GM19043 (cell line): ENCODE measurements around the gene MAMLD1.

ENCODE experiments used
- ATAC-seq: cut with Tn5 transposase; IDR thresholded peaks from one replicate; pipeline ENCODE4 v1.9.1; 2021; ENCODE audit warnings: low read depth; ENCODE audit not compliant: unreplicated experiment

MAMLD1 gene

DNA sequence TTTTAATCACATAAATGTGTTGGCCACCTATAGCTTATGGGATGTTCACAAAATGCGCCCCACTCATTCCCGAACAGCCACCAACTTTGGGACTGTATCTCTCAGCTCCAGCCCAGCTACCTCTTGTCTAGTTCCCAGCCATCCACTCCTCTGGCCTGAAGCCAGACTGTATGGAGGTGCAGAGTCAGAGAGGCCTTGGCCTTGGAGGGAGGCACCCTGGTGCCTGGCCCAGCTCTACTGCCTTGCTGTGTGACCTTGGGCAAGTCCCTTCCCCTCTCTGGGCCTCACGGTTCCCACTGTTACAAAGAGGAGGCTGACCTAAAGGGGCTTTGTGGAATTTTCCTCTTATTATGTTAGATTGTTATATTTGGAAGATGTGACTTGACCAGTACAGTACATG is 13.9 kb downstream of the MAMLD1 start:
- no peak for ATAC-seq

DNA sequence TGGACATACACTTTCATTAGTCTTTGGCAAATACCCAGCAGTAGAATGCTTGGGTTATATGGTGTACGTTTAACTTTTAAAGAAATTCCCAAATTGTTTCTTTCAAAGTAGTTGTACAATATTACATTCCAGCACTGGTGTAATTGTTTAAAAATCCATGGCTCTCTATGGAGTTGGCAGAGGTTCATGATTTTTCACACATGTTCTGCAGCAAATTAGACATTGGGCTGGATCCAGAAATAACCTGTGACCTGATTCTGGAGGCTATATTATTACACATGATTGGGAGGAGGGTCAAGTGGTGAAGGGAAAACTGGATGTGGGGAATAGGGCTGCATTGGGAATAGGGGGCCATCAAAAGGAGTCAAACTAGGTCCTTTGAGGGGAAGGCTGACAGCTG is 41.9 kb downstream of the MAMLD1 start:
- ATAC-seq = no peak

DNA sequence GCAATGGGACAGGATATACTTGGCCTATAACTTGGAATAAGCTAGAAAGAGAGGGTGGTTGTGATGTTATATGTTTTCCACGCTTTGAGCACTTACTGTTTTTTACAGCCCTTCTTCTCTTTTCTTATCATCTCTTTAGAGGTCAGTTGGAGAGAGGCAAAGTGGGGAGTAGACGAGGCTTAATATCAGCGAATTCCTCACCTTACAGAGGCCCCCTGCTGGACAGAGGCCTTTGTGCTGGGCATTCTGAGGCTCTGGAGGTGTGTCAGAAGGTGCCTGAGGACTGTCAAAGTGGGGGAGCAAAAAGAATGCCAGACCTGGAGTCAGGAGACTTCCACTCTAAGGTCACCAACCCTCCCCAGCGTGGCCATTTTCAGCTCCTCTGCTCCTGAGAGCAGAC is 42.5 kb downstream of the MAMLD1 start:
- no peak for ATAC-seq

DNA sequence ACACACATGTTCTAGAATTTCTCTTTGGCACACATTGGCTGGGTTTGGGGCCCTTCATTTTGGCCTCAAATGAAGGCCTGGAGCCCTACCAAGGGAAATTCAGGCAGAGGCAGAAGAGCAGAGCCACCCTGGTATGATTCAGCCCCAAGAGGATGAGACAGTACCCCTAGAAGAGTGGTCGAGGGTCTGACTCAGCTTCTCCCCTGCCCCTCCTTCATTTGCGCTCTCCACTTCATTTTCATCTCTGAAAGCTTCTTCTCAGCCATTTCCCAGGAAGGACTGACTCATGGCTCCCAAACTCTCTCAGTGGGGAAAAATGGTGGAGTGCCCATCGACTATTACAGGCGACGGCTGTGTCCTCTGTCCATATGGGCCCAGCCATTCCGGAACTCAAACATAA is 43.5 kb downstream of the MAMLD1 start:
- ATAC-seq = no peak

DNA sequence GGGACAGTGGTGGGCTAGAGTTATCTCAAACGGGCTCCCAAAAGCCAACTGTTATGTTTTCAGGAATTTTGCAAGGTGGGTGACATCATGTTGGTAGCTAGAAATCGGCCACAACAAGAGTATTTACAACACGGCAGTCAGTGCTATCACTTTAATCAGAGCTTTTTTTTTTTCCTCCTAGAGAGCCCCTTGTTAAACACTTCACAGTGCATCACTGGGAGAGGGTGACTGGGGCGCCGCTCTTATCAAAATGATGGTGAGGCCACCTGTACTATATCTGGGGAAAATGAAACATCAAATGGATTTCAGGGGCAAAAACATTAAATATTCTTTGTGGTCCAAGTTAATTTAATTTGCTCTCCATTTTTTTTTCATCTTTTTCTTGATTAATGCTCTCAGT is 44.9 kb downstream of the MAMLD1 start:
- ATAC-seq = no peak

DNA sequence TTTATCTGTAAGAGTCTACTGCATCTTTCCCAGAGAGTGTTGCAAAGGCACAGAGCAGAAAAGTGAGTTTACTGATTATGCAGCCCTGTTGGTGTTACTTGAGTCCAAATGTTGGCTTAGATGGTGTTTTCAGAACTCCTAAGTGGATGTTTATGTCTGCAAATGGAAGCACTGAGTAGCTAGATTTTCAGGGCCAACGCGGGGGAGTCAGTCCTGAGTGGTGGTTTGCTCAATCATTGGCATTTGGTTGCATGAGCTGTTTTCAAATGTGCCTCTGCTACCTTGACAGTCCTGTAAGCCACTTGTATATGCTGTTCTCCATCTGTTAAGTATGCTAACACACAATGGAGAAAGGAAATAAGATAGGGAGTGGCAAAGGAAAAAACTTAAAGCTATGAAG is 45.4 kb downstream of the MAMLD1 start:
- ATAC-seq = no peak

DNA sequence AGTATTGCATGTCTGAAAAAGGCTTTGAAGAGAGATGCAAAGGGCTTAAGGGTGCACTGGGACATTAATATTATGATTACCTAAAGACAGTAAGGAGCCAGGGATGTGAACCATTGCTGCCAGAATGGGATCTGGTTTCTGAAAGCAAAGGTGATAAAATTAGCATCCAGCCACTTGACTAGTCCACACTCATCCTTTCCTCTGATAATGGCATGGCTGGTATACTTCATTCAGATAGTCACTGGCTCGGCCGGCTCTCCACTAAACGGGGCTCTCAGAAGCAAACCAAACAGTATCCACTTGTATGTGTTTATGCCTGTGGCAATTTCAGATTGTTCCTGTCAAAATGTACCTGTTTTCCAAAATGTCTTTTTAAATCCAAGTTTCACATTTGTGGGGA is 46.4 kb downstream of the MAMLD1 start:
- no peak for ATAC-seq

DNA sequence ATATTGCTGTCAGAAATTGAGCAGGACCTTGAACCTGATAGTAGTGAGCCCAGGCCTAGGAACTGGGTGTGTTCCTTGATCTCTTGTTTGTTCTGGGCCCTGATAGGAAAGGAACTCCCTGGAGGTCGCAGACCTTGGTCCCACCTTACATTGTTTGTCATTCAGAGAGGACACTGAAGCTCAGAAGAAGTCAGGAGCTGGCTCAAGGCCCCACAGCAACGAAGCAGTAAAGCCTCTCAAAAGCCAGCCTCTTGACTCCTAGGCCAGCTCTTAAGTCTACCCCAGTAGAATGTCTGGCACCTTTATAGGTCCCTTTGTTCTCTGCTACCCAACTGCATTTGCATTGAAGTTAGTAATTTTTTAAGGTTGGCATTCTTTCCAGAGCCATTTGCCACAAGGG is 46.8 kb downstream of the MAMLD1 start:
- no peak for ATAC-seq

DNA sequence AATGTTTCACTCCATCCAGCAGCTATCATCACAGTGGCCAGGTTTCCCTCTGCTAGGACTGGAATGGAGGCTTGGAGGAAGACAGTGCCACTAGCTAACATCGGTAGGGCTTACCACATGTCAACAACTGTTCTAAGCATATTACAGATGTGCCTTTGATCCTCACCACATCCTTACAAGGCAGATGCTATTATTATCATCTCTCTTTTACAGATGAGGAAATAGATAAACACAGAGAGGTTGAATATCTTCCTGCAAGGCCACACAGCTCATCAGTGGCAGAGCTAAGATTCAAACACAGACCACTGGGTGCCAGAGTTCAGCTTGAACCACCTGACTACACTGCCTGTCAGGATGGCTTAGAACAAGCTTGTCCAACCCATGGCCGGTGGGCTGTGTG is 47.4 kb downstream of the MAMLD1 start:
- no peak for ATAC-seq

DNA sequence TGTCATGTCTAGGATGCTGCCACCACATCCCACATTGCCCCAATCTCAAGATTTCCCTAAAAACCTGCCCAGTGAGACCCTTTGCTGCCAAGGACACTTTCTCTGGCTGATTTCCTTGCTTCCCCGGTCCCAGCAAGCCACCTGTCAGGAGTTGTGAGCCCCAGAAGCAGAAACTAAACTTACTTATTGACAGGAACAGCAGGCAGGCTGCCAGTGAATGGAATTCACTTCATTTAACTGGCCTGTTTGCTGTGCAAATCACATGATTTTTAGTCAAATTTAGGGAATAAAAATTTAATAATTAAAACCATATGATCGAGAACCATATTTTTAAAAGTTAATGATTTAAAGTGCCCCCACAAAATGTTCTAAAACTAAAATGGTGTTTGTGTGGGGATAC is 48.5 kb downstream of the MAMLD1 start:
- ATAC-seq = no peak

DNA sequence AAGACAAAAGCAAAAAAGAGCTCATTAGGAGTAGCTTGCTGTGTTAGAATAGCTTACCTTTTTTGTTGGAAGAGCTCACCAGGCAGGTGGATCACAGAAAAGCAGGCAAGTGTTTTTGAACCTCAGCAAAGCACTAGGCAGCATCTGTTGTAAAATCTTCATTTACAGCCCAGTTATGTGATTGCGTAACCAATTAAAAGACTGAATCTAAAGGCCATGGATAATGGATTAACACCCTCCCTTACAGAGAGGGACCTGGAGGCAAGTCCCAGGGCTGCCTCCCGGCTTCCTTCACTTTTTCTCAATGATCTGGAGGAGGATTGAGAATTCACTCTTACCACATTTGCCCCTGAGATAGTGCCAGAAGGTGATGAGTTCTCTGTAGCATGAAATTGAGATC is 51.1 kb downstream of the MAMLD1 start:
- ATAC-seq = no peak

DNA sequence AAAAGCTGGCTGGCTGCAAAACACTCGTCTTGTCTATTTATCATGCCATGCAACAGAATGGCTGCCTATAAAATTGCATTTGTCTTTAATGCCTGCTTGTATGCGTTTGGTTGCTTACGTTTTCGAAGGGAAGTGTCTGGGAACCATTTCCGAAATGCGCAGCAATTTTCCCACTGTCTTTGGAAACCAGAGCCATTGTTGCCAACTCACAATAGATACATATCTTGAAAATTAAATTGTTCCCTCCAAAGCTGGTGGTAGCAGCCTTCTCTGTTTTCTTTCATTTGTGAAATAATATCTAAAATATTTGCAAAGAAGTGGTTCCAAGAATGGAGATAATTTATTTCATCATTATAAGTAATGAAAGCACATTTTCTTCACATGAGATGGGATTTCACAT is 53.4 kb downstream of the MAMLD1 start:
- no peak for ATAC-seq

DNA sequence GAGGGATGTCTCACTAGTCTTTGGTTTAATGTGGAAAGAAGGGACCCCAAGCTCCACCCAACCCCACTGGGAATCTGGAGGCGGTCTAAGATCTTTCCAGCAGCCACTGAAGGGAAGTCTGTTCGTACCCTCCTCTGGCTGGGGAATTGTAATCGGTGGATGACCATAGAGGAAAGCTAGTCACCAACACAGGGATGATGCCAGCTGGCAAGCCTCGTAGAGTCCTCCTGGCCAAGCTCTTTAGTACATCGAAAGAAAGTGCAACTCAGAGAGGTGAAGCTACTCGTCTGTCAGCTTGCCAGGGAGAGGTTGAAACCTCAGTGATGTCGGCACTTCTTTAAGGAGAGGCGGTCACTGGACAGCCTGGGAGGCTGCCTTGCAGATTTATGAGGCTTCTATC is 58.7 kb downstream of the MAMLD1 start:
- no peak for ATAC-seq

DNA sequence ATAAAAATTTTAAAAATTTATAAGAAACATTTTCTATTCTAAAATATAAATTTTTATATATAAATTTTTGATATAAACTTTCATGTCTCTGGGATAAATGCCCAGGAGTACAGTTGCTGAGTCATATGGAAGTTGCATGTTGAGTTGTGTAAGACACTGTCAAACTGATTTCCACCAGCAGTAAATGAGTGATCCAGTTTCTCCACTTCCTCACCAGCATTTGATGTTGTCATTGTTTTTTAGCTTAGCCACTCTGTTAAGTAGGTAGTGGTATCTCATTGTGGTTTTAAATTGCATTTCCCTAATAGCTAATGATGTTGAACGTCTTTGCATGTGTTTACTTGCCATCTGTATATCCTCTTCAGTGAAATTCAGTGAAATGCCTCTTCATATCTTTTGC is 66.5 kb downstream of the MAMLD1 start:
- ATAC-seq = no peak

DNA sequence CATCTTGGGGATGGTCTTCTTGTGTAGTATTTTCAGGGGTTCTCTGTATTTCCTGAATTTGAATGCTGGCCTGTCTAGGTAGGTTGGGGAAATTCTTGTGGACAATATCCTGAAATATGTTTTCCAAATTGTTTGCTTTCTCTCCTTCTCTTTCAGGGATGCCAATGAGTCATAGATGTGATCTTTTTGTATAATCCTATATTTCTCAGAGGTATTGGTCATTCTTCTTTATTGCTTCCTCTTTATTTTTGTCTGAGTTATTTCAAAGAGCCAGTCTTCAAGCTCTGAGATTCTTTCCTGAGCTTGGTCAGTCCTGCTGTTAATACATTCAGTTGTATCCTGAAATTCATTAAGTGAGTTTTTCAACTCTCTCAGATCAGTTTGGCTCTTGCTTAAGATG is 73.1 kb downstream of the MAMLD1 start:
- ATAC-seq = no peak

DNA sequence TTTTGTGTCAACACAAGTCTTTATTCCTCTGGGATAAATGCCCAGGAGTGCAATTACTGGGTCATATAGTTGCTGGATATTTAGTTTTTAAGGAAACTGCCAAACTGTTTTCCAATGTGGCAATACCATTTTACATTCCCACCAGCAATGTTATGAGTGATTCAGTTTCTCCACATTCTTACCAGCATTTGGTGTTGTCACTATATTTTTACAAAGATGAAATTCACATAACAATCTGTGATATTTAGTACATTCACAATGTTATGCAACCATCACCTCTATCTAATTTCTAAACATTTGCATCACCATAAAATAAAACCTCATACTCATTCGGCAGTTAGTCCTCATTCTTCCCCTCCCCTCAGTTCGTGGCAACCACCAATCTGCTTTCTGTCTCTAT is 75.0 kb downstream of the MAMLD1 start:
- no peak for ATAC-seq

DNA sequence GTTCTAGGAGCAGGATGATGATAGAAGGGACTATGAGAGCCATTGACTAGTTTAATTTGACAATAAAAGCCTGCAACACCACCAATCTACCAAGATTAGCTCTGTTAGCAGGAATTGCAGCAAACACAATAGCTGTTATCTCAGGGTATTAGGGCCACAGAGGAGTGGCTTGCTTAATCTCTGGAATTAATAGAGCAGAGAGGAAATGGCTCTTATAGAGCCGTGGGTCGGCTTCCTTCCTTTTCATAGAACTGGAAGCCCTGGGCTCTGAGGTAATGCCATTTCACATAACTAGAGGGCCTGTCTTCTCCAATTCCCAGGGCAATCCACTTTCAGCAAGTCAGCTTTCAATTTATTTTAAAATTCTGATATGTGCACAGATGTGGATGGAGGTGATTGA is 83.0 kb downstream of the MAMLD1 start:
- ATAC-seq = no peak

DNA sequence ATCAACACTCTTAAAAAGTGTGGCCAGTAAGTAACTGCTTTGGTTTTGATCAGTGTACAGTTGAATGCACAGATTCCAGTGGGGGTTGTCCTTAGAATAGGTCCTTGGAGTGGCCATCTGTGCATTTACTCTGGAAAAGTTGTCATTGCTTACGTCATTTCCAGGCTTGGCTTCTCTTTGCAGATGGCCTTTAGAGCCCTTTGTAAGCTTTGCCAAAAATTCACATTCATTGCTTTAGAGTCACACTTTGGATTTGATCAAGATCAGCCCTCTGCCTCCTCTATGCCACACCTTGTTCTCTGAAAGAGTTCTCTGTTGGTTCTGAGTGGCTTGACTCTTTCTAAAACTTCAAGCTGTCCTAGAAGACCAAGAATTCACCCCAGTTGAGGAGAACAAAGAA is 83.9 kb downstream of the MAMLD1 start:
- ATAC-seq = no peak

DNA sequence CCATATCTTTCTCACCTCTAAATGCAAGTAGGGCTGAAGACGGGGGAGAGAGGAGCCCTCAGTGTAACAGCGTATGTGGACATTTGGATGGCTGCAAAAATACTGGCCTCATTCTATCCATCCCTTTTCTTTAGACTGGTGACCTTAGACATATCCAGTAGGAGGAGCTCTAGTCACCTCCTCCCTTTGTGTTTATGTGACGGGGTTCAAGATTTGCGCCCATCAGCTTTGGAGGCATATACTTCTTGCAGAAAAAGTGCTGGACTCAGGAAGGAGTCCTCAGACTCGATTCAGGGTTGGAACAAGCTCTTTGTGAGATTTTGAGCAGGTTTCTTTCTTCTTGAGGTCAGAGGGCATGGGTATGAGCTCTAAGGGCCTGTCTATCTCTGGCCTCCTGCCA is 86.2 kb downstream of the MAMLD1 start:
- no peak for ATAC-seq

DNA sequence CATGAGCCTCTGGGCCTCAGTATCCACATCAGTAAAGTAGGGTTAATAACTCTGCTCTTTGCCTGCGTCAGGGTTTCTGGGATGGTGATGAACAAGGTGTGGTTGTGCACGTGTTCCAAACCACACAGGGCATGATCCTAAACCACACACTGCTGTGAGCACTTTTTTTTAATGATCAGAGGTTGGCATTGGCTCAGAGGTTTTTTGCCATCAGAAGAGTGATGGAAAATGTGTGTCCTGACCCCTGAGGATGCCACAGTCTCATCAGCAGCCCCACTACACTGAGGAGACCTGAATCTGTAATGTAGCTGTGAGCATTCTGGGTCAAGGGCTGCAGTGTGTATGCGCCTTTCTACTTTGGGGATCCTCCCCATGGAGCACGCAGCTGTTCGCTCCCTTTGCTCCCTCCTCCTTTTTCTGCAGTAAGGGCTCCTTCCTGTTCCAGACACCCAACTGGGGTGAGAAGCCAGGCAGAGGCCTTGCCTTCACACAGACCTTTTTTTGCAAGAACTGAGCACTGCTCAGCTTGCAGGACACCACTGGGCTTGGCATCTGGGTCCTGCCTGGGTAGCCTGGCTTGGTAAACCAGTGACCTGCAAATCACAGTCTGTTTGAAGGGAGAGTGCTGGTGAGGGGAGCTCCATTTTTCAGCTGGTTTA is 87.5 kb downstream of the MAMLD1 start:
- no peak for ATAC-seq

DNA sequence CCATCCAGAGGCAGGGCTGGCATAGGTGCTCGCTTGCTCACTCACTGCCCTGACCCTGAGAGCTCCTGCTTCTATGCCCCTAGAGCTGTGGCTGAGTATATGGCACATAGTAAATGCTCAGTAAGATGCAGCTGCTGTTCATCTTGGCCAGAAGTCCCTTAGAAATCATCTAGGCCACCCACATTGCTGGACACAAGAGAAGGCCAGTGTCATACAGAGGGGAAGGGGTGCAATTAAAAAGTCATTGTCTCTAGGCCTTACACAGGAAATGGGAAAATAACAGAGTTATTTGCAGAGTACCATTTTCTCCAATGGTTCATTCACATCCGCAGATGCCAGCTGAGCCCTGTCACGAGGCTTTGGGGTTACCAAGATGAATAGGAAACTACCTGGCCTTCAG is 88.8 kb downstream of the MAMLD1 start:
- ATAC-seq = no peak

DNA sequence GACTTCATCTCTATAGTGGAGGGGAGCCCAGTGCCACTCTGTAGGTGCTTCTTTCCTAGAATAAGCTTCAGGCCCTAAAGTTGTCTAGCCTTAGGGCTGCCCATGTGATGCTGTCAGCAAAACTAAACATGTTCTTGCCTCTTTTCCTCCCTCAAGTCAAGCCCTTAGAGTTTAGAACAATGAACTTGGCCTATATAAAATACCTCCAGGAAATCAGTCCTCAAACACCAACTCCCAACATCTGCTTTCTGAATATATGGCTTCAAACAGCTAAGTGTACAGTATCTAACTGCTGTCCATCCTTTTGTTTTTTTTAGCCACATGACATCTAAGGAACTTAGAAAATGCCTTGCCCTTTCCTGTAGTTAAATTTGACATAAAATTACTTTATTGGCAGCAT is 91.0 kb downstream of the MAMLD1 start:
- no peak for ATAC-seq

DNA sequence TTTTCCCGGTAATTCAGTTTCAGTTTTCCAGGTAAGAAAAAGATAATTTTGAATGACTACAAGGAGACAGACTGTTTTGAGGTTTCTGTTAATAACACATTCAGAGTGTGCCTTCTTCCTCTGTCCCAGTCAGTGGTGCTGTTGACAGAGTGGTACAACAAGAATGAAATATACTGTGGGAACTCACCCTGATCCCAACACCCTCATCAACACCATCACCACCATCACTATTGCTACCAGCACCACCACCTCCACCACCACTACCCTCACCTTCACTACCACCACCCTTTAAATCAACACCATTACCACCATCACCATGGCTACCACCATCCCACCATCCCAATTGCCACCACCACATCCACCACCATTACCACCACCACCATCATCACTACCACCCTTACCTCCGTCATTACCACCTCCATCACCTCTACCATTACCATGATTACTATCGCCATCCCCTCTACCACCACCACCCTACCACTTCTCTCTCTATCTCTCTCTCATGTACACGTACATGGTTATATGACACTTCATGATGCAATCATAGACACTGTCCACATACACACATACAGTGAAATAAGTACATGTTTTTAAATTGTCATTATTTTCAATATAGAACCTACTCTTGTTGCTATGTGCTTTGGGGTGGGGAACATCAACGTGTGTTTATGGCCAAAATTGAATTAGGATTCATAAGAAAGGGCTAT is 91.5 kb downstream of the MAMLD1 start:
- ATAC-seq = no peak
